ENCODE data around the gene BACH1.

GRCh38 chr21:29379517-29380054 lies 80.9 kb downstream of the BACH1 start:
- TF ChIP-seq, protein P1, sequence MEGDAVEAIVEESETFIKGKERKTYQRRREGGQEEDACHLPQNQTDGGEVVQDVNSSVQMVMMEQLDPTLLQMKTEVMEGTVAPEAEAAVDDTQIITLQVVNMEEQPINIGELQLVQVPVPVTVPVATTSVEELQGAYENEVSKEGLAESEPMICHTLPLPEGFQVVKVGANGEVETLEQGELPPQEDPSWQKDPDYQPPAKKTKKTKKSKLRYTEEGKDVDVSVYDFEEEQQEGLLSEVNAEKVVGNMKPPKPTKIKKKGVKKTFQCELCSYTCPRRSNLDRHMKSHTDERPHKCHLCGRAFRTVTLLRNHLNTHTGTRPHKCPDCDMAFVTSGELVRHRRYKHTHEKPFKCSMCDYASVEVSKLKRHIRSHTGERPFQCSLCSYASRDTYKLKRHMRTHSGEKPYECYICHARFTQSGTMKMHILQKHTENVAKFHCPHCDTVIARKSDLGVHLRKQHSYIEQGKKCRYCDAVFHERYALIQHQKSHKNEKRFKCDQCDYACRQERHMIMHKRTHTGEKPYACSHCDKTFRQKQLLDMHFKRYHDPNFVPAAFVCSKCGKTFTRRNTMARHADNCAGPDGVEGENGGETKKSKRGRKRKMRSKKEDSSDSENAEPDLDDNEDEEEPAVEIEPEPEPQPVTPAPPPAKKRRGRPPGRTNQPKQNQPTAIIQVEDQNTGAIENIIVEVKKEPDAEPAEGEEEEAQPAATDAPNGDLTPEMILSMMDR (IDR thresholded peaks at IDR 0.05; ENCODE audit: low read depth, low read length, poor library complexity, severe bottlenecking) = no peak
- no peak for TF ChIP-seq EZH2phosphoT487 (IDR thresholded peaks at IDR 0.05; ENCODE audit: borderline replicate concordance, low read length)
